HepG2 (cell line): ENCODE results near the gene MEGF11.

ENCODE experiments used
- JUN ChIP-seq: sonication (generic); formaldehyde crosslinking; IDR thresholded peaks from 2 replicates; pipeline ENCODE4 v1.4.0; 2020; ENCODE audit warnings: mild to moderate bottlenecking, missing genetic modification reagents
- POLR2A ChIP-seq, 2 experiments: IDR thresholded peaks; 2 replicates each; pipeline ENCODE4 v1.6.1; 2011; ENCODE audit warnings: low read depth in 2 of 2, low read length in 2 of 2, mild to moderate bottlenecking in 1 of 2, moderate library complexity in 1 of 2; ENCODE audit not compliant: insufficient read depth in 1 of 2
- ZNF292 ChIP-seq: sonication (generic); formaldehyde crosslinking; IDR thresholded peaks from 2 replicates; pipeline ENCODE4 v1.8.1; 2022; ENCODE audit warnings: mild to moderate bottlenecking, low read depth, missing genetic modification reagents, borderline replicate concordance
- ZNF713 ChIP-seq: sonication (generic); formaldehyde crosslinking; IDR thresholded peaks from 2 replicates; pipeline ENCODE4 v1.4.0; 2020; ENCODE audit warnings: mild to moderate bottlenecking, missing genetic modification reagents
- ZNF766 ChIP-seq: sonication (generic); formaldehyde crosslinking; IDR thresholded peaks from 2 replicates; pipeline ENCODE4 v1.5.0; 2020; ENCODE audit warnings: missing genetic modification reagents, borderline replicate concordance
- ZNF772 ChIP-seq: sonication (generic); formaldehyde crosslinking; IDR thresholded peaks from 2 replicates; pipeline ENCODE4 v1.5.0; 2020; ENCODE audit warnings: mild to moderate bottlenecking, missing genetic modification reagents
- TF ChIP-seq, protein P1 (sequence below): sonication (generic); formaldehyde crosslinking; IDR thresholded peaks from 2 replicates; pipeline ENCODE4 v1.5.0; 2020; ENCODE audit warnings: mild to moderate bottlenecking, missing genetic modification reagents, moderate library complexity
- TF ChIP-seq, protein P2 (sequence below): IDR thresholded peaks from 2 replicates; pipeline ENCODE4 v1.6.1; 2012; ENCODE audit warnings: low read depth, low read length, improper control_type of control experiment
- TF ChIP-seq, protein P3 (sequence below): sonication (generic); formaldehyde crosslinking; IDR thresholded peaks from 2 replicates; pipeline ENCODE4 v1.5.1; 2020; ENCODE audit warnings: mild to moderate bottlenecking, missing genetic modification reagents, borderline replicate concordance

DNA sequence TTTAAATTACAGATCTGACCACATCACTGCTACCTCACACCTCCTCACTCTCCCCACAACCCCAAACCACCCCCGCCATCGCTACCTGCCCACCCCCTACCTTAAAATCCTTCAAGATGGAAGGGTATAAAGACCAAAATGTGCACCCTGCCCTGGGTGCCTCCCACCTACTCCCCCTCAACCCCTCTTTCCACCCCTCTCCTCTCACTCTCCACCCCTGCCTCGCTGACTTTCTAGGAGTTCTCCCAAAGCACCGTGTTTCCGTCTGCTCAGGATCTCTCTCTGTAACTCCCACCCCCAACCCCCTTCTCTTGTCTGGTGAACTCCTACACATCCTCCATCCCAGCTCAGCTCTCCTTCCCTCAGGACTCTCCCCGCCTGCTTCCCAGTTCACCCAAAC is 69.1 kb downstream of the MEGF11 start:
- TF ChIP-seq ZNF766 (CRISPR knock-in tag) (no peak), POLR2A (IDR thresholded peaks at IDR 0.05; ENCODE audit: insufficient read depth in 1 of 2, low read depth in 2 of 2, low read length in 2 of 2) (no peak), ZNF713 (no peak), ZNF772 (CRISPR knock-in tag) (no peak), ZNF292 (CRISPR knock-in tag) (no peak), JUN (no peak)
- TF ChIP-seq, protein P1, sequence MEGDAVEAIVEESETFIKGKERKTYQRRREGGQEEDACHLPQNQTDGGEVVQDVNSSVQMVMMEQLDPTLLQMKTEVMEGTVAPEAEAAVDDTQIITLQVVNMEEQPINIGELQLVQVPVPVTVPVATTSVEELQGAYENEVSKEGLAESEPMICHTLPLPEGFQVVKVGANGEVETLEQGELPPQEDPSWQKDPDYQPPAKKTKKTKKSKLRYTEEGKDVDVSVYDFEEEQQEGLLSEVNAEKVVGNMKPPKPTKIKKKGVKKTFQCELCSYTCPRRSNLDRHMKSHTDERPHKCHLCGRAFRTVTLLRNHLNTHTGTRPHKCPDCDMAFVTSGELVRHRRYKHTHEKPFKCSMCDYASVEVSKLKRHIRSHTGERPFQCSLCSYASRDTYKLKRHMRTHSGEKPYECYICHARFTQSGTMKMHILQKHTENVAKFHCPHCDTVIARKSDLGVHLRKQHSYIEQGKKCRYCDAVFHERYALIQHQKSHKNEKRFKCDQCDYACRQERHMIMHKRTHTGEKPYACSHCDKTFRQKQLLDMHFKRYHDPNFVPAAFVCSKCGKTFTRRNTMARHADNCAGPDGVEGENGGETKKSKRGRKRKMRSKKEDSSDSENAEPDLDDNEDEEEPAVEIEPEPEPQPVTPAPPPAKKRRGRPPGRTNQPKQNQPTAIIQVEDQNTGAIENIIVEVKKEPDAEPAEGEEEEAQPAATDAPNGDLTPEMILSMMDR: no peak
- TF ChIP-seq, protein P2, sequence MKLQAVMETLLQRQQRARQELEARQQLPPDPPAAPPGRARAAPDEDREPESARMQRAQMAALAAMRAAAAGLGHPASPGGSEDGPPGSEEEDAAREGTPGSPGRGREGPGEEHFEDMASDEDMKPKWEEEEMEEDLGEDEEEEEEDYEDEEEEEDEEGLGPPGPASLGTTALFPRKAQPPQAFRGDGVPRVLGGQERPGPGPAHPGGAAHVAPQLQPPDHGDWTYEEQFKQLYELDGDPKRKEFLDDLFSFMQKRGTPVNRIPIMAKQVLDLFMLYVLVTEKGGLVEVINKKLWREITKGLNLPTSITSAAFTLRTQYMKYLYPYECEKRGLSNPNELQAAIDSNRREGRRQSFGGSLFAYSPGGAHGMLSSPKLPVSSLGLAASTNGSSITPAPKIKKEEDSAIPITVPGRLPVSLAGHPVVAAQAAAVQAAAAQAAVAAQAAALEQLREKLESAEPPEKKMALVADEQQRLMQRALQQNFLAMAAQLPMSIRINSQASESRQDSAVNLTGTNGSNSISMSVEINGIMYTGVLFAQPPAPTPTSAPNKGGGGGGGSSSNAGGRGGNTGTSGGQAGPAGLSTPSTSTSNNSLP: no peak
- TF ChIP-seq, protein P3, sequence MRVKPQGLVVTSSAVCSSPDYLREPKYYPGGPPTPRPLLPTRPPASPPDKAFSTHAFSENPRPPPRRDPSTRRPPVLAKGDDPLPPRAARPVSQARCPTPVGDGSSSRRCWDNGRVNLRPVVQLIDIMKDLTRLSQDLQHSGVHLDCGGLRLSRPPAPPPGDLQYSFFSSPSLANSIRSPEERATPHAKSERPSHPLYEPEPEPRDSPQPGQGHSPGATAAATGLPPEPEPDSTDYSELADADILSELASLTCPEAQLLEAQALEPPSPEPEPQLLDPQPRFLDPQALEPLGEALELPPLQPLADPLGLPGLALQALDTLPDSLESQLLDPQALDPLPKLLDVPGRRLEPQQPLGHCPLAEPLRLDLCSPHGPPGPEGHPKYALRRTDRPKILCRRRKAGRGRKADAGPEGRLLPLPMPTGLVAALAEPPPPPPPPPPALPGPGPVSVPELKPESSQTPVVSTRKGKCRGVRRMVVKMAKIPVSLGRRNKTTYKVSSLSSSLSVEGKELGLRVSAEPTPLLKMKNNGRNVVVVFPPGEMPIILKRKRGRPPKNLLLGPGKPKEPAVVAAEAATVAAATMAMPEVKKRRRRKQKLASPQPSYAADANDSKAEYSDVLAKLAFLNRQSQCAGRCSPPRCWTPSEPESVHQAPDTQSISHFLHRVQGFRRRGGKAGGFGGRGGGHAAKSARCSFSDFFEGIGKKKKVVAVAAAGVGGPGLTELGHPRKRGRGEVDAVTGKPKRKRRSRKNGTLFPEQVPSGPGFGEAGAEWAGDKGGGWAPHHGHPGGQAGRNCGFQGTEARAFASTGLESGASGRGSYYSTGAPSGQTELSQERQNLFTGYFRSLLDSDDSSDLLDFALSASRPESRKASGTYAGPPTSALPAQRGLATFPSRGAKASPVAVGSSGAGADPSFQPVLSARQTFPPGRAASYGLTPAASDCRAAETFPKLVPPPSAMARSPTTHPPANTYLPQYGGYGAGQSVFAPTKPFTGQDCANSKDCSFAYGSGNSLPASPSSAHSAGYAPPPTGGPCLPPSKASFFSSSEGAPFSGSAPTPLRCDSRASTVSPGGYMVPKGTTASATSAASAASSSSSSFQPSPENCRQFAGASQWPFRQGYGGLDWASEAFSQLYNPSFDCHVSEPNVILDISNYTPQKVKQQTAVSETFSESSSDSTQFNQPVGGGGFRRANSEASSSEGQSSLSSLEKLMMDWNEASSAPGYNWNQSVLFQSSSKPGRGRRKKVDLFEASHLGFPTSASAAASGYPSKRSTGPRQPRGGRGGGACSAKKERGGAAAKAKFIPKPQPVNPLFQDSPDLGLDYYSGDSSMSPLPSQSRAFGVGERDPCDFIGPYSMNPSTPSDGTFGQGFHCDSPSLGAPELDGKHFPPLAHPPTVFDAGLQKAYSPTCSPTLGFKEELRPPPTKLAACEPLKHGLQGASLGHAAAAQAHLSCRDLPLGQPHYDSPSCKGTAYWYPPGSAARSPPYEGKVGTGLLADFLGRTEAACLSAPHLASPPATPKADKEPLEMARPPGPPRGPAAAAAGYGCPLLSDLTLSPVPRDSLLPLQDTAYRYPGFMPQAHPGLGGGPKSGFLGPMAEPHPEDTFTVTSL (CRISPR knock-in tag): no peak
